ENCODE results near the gene SAPCD2. TPM values are rescaled to one million over a fixed set of nuclear protein-coding genes. Genes with fewer than 3 reads are reported as not detected.
A peak's percentile ranks its signal among the peaks of the same experiment; 100 is the strongest.

SAPCD2 gene
- total and polyA plus RNA-seq, 8 donors = 0.04 to 0.97 (median 0.34) TPM

DNA sequence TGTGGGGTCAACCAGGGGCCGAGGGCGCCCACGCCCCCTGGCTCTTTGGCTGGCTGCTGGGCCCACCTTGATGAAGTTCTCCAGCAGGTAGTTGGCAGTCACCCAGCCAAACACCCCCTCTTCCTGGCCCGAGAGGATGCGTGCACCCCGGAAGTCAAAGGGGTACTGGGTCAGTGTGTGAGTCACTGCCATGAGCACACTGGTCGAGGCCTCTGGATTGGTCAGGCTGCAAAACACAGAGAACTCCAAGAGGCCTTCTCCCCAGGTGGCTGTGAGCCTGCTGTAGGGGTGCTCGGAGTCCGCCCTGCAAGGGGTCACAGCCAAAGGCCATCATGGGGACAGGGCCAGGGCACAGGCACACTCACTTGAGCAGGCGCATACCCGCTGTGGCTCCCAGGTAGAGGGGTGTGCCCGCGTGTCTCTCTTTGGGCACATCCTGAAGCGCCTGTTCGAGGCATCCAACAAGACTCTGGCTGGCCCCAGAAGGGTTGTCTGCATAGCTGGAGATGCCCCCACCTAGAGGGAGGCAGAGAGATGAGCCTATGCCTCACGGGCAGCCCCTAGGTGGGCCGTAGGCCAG lies 19.1 kb downstream of the SAPCD2 start:
- H3K4me1 ChIP-seq = peaks cover 19 to 27% (median 23%) of the 10 kb centered on the region in 3 donors
- H3K36me3 ChIP-seq = no peaks in the 10 kb centered on the region
- WGBS, 2 donors = 93% methylated on average over 13 to 17 of the region's 17 CpGs
- no peak overlapping the region for H3K27ac ChIP-seq
- peaks cover 0 to 7% (median 0%) of the 10 kb centered on the region in 4 donors for H3K27me3 ChIP-seq
- intact Hi-C loops (cut with DNase I) = no loop called here
- ATAC-seq = no peak
- H3K4me3 ChIP-seq = no peak overlapping the region
- DNase-seq = peak in 3 of 6 donors; percentile 40 to 66 (median 50)
- no peak for FAIRE-seq
- H3K9me3 ChIP-seq = no peaks in the 10 kb centered on the region
- no peak for TF ChIP-seq CTCF (IDR thresholded peaks at IDR 0.05)

DNA sequence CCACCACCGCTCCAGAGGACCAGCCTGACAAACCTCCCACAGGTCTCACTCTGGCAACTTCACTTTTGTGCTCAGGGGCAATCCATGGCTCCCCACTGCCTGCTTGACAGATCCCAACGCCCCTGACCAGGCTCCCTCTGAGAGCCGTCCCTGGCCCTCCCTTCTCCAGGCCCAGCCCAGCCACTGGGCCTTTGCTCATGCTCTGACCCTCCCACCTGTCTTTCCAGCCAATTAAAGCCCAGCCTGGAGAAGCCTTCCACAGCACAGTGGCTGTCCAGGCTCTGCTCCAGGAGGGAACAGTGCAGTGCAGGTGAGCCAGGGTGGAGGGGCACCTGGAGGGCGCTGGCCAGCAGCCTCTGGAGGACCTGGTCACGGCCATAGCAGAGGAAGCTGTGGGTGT lies 19.8 kb downstream of the SAPCD2 start:
- Histone ChIP-seq H3K4me1 (peaks cover 14 to 22% (median 19%) of the 10 kb centered on the region in 3 donors), H3K36me3 (no peaks in the 10 kb centered on the region), H3K27me3 (peaks cover 0 to 7% (median 0%) of the 10 kb centered on the region in 4 donors), H3K4me3 (no peak overlapping the region), H3K27ac (no peak overlapping the region), H3K9me3 (no peaks in the 10 kb centered on the region)
- FAIRE-seq = no peak
- whole genome bisulfite sequencing, 2 donors = 82 to 87% methylated on average over 5 of the region's 5 CpGs
- intact Hi-C loops (cut with DNase I) = no loop called here
- no peak for TF ChIP-seq CTCF (IDR thresholded peaks at IDR 0.05)
- no peak for ATAC-seq
- DNase-seq = no peak

DNA sequence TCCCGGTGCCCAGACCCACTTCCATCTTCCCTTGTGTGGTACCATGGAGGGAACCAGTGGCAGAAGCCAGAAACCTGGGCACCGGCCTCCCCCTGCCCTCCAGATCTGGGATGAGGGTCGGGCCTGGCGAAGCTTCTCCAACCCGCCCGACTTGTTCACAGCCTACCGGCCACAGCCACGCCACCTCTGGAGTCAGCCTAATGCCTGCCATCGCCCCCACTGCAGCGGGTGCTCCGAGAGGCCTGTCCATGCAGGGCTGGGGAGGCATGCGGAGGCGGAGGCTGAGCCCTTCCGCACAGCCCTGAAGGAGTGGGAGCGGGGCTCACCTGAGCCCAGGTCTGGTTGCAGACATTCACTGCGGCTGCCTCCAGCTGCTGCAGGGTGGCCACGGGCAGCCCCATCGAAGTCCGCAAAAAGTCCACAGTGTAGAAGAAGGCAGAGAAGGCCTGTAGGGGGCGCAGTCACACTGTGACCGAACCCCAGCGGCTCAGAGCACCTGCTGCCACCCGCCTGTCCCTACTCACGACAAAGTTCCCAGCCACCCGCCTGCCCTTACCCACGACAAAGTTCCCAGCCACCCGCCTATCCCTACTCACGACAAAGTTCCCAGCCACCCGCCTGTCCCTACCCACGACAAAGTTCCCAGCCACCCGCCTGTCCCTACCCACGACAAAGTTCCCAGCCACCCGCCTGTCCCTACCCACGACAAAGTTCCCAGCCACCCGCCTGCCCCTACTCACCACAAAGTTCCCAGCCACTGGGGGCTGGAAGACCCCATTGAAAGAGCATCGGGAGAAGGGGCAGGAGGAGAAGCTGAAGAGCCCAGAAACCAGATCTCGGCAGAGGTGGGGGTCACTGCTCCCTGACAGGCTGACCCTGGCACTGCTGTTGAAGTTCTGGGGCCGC lies 20.6 kb downstream of the SAPCD2 start:
- Histone ChIP-seq H3K36me3 (no peaks in the 10 kb centered on the region), H3K27ac (no peak overlapping the region), H3K9me3 (no peaks in the 10 kb centered on the region), H3K4me3 (no peak overlapping the region), H3K27me3 (peaks cover 0 to 7% (median 0%) of the 10 kb centered on the region in 4 donors), H3K4me1 (peaks cover 7 to 20% (median 16%) of the 10 kb centered on the region in 3 donors)
- TF ChIP-seq CTCF (IDR thresholded peaks at IDR 0.05) = peak; percentile 57 to 61 (median 57)
- intact Hi-C loops (cut with DNase I) = loop anchor here in 1 of 3 donors (2.0 kb wide), 1 partner anchor 15 kb away; no protein-coding TSS in a partner anchor
- WGBS, 2 donors = 32 to 35% methylated on average over 38 of the region's 38 CpGs
- peak; percentile 63 to 90 (median 80) for DNase-seq
- ATAC-seq = peak; percentile 29 to 46 (median 39)
- FAIRE-seq = no peak

GRCh38 chr9:137048655-137049543 lies 21.5 kb downstream of the SAPCD2 start:
- TF ChIP-seq CTCF (IDR thresholded peaks at IDR 0.05) = no peak
- Histone ChIP-seq H3K27me3 (peaks cover 0 to 7% (median 0%) of the 10 kb centered on the region in 4 donors), H3K4me1 (peaks cover 5 to 23% (median 10%) of the 10 kb centered on the region in 3 donors), H3K9me3 (no peaks in the 10 kb centered on the region), H3K27ac (no peak overlapping the region), H3K36me3 (no peaks in the 10 kb centered on the region), H3K4me3 (no peak overlapping the region)
- intact Hi-C loops (cut with DNase I) = loop anchor here in 1 of 3 donors (2.0 kb wide), 1 partner anchor 16 kb away; no protein-coding TSS in a partner anchor
- FAIRE-seq = no peak
- no peak for ATAC-seq
- DNase-seq = no peak
- 25 to 39% methylated on average over 39 to 72 of the region's 72 CpGs for whole genome bisulfite sequencing, 2 donors

Data from pancreas (tissue), 10 donors.